Keratinocyte (primary cell): ENCODE results near the gene LPAR3.

Source experiments
- CTCF ChIP-seq, 3 experiments: IDR thresholded peaks in 1 of 3; conservative IDR thresholded peaks in 1 of 3; optimal IDR thresholded peaks in 1 of 3; 2 replicates in 2 of 3; 3 replicates in 1 of 3; pipeline versions ENCODE3 to v1.5.1; 2011; ENCODE audit warnings: low read length in 3 of 3, mild to moderate bottlenecking in 3 of 3, moderate library complexity in 2 of 3, control low read depth in 1 of 3, inconsistent platforms in 1 of 3; ENCODE audit not compliant: insufficient read depth in 2 of 3; ENCODE audit errors: extremely low read depth in 1 of 3
- EZH2 ChIP-seq: IDR thresholded peaks from one replicate; pipeline ENCODE4 v1.6.1; 2012; ENCODE audit warnings: inconsistent platforms, mild to moderate bottlenecking, low read length, moderate library complexity

- TF ChIP-seq CTCF (optimal IDR thresholded peaks at IDR 0.05 in 1 of 3, IDR thresholded peaks at IDR 0.05 in 1 of 3, conservative IDR thresholded peaks at IDR 0.05 in 1 of 3; ENCODE audit: extremely low read depth in 1 of 3, insufficient read depth in 2 of 3, low read length in 3 of 3) = no peak
- no peak for TF ChIP-seq EZH2
Measured at GRCh38 chr1:84939761-84940160, 46.8 kb upstream of the LPAR3 start.
